T47D (cell line): Measurements from ENCODE around the gene UBE2G2.

Experiments used
- DNase-seq, 2 experiments: peaks; one replicate each; pipeline versions ENCODE4 v3.0.0 to v3.0.0-alpha.2; 2011 to 2012; ENCODE audit warnings: low read depth in 1 of 2, low spot score in 1 of 2
- JUND ChIP-seq: IDR thresholded peaks from 2 replicates; pipeline ENCODE4 v1.6.1; 2012; ENCODE audit warnings: low read depth
- in situ Hi-C: cut with HindIII; loops from 2 replicates; pipeline ENCODE4 v1.10.0; 2016; ENCODE audit warnings: low sequenced_read_pairs, low pct_unique_long_range_greater_than_20kb

Gene UBE2G2

DNA sequence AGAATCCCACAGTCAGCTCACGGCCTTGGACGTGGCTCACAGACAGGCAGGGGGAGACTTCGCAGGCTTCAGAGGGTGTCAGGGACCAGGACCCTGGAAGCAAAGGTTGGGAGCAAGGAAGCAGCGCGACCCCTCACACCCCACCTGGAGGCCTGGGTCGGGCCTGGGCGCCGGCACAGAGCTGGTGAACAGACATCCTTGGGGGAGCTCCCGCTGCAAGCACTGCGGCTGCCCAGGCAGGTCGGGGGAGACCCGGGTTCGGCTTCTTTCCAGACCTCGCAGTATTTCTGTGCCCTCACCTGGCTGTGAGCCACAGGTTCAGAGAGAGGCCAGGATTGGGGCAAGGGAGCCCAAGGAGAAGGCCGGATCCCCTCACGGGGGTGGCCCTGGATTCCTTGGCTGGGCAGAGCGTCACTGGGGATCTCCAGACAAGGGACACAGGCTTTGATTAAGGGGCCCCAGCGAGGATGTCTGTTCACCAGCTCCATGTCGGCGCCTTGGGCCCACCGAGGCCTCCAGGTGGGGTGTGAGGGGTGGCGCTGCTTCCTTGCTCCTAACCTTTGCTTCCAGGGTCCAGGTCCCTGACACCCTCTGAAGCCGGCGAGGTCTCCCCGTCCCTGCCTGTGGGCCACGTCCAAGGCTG, 52.4 kb downstream of the UBE2G2 start:
- no peak for DNase-seq
- TF ChIP-seq JUND, result no peak
- in situ Hi-C loops, result no loop called here

DNA sequence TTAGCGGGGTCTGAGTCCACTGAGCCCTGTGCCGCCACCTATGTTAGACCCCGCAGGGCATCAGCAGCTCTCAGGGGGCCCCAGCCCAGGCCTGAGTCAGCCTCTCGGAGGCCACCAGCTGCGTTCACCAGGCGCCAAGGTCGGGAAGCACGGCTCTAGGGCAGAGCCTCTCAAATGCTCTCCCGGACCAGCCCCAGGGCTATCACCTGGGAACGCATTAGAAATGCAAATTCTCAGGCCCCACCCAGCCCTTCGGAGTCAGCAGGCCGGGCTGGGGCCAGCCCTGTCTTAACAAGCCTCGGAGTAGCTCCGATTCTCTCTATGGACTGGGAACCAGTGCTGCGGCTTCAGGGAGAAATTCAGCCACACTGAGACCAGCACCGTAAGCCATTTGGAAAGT, 53.0 kb downstream of the UBE2G2 start:
- in situ Hi-C loops, result no loop called here
- no peak for TF ChIP-seq JUND
- peak in 1 of 2 experiments; percentile 38 for DNase-seq

- no peak for TF ChIP-seq JUND
- in situ Hi-C loops, result no loop called here
- peak in 1 of 2 experiments; percentile 66 for DNase-seq
Observed at GRCh38 chr21:44742418-44743153, 59.0 kb downstream of the UBE2G2 start.

GRCh38 chr21:44741921-44742320, 59.7 kb downstream of the UBE2G2 start:
- TF ChIP-seq JUND, result no peak

GRCh38 chr21:44740742-44741141, 60.9 kb downstream of the UBE2G2 start:
- in situ Hi-C loops, result no loop called here
- no peak for DNase-seq
- no peak for TF ChIP-seq JUND

More at GRCh38 chr21:44741921-44742320, 59.7 kb downstream of the UBE2G2 start:
- in situ Hi-C loops, result no loop called here
- DNase-seq, result no peak

DNA sequence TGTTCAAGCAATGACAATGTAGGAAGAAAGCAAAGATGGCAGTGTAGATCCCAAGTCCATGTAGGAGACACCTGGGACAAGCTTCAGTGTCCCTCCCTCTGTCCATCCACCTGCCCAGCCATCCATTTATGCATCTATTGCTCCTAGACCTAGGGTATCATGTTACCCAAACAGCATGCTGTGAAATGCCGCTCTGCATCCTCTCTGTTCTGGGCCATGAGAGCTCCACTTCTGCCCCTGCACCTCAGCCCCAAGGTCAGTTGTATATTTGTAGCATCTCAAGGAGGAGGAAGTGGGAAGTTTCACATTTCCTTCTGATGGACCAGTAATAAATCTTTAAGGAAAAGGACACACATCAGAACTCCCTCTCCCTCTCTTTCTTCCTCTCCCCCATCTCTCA, 62.3 kb downstream of the UBE2G2 start:
- no peak for TF ChIP-seq JUND
- in situ Hi-C loops, result no loop called here
- DNase-seq, result no peak

- in situ Hi-C loops, result no loop called here
- no peak for DNase-seq
- TF ChIP-seq JUND, result no peak
Observed at GRCh38 chr21:44738621-44739020, 63.0 kb downstream of the UBE2G2 start.

DNA sequence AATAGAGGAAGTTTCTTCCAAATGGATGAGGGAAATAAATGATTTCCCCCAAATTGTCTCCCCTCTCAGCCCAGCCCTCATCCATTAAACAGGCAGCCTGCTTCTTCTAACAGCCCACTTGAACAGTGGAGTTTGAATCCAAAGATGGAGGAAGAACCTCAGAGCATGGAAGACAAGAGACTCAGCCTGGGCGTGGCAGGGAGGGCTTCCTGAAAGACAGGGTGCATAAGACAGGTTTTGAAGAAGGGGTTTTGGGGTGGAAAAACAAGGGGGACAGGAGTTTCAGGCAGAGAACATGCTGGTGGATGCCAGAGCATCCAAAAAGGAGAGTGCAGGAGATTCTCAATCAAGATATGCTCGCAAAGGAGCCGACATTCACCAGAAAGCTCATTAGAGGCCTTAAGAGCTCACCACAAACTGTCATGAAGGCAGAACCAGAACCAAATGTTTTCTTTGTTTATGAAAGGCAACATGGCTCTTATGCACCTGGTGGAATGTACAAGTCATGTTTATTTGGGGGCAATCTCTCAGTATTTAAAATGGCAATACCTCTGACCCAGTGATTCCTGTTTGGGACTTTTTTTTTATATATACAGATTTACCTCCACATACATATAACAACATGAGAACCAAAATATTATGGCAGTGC, 63.8 kb downstream of the UBE2G2 start:
- peak in 1 of 2 experiments; percentile 54 for DNase-seq
- in situ Hi-C loops, result no loop called here
- TF ChIP-seq JUND, result no peak

GRCh38 chr21:44736291-44737004, 65.2 kb downstream of the UBE2G2 start:
- peak in 1 of 2 experiments; percentile 69 for DNase-seq
- no peak for TF ChIP-seq JUND
- in situ Hi-C loops, result no loop called here

- no peak for TF ChIP-seq JUND
- in situ Hi-C loops, result no loop called here
- no peak for DNase-seq
Observed at GRCh38 chr21:44735821-44736220, 65.8 kb downstream of the UBE2G2 start.

GRCh38 chr21:44734841-44735240, 66.8 kb downstream of the UBE2G2 start:
- DNase-seq, result no peak
- no peak for TF ChIP-seq JUND
- in situ Hi-C loops, result no loop called here

GRCh38 chr21:44734026-44734745, 67.4 kb downstream of the UBE2G2 start:
- in situ Hi-C loops, result no loop called here
- TF ChIP-seq JUND, result no peak
- no peak for DNase-seq
